Measurements from ENCODE around the gene PLEKHD1.

Gene PLEKHD1

DNA sequence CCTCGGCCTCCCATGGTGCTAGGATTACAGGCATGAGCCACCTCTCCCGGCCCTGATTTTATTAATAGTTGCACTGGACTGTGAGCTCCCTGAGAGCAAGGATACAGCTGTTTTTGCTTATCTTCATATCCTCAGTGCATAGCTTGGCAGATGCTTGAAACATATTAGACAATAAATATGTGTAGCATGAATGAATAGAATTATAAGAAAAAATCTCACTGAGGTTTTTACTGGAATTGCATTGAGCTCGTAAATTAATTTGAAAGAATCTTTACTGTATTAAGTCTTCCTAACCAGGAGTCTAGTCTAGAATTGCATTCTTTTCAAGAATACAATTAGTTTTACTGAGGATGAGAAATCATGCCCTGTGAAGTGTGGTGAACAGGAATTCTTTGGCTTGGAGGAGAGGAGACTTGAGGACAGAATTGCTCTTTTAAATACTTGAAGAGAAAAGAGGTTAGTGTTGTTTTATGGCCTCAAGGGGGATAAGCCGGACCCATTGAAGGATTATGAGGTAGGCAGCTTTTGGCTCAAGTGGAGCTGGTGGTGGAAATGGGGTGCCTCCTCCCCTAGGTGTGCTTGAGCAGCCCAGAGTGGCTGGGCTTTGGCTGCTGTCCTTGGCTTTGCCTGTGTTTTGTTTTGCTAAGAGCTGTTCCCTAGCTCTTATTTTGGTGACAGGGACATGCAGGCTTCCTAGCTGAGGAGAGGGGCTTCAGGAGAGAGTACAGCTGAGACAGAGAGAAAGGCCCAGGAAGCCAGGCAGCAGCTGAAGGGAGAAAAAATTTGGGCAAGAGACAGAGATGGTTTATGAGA lies 34.0 kb downstream of the PLEKHD1 start:
- TF ChIP-seq, protein P1, sequence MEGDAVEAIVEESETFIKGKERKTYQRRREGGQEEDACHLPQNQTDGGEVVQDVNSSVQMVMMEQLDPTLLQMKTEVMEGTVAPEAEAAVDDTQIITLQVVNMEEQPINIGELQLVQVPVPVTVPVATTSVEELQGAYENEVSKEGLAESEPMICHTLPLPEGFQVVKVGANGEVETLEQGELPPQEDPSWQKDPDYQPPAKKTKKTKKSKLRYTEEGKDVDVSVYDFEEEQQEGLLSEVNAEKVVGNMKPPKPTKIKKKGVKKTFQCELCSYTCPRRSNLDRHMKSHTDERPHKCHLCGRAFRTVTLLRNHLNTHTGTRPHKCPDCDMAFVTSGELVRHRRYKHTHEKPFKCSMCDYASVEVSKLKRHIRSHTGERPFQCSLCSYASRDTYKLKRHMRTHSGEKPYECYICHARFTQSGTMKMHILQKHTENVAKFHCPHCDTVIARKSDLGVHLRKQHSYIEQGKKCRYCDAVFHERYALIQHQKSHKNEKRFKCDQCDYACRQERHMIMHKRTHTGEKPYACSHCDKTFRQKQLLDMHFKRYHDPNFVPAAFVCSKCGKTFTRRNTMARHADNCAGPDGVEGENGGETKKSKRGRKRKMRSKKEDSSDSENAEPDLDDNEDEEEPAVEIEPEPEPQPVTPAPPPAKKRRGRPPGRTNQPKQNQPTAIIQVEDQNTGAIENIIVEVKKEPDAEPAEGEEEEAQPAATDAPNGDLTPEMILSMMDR (IDR thresholded peaks at IDR 0.05; ENCODE audit: insufficient read depth, low read depth, low read length, missing control alignments): no peak
- H3K4me3 ChIP-seq (ENCODE audit: low read length): no peak overlapping the region
- DNase-seq (ENCODE audit: low read depth): no peak

- DNase-seq (ENCODE audit: low read depth): peak; percentile 22
- TF ChIP-seq, protein P1 (IDR thresholded peaks at IDR 0.05; ENCODE audit: insufficient read depth, low read depth, low read length, missing control alignments): no peak
- no peak overlapping the region for H3K4me3 ChIP-seq (ENCODE audit: low read length)
Measured at GRCh38 chr14:69519204-69520100, 34.9 kb downstream of the PLEKHD1 start.

GRCh38 chr14:69522026-69522425 lies 37.5 kb downstream of the PLEKHD1 start:
- no peak for DNase-seq (ENCODE audit: low read depth)

DNA sequence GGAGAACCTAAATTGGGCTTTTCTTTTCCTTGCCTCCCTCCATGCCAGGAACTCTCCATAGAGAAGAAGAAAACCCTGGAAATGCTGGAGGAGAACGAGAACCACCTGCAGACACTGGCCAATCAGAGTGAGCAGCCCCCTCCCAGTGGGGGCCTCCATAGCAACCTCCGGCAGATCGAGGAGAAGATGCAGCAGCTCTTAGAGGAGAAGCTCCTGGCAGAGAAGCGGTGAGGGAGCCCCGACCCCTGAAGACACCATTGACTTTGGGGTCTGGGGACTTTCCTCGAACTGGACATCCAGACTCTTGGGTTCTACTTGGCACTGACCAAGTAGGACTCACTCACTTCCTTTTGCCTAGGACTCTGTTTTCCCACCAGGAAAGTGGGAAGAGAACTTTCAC lies 41.4 kb downstream of the PLEKHD1 start:
- no peak overlapping the region for H3K4me3 ChIP-seq (ENCODE audit: low read length)
- TF ChIP-seq, protein P1 (IDR thresholded peaks at IDR 0.05; ENCODE audit: insufficient read depth, low read depth, low read length, missing control alignments): no peak
- DNase-seq (ENCODE audit: low read depth): no peak

More at GRCh38 chr14:69522026-69522425, 37.5 kb downstream of the PLEKHD1 start:
- TF ChIP-seq, protein P1 (IDR thresholded peaks at IDR 0.05; ENCODE audit: insufficient read depth, low read depth, low read length, missing control alignments): no peak
- H3K4me3 ChIP-seq (ENCODE audit: low read length): no peak overlapping the region

- DNase-seq (ENCODE audit: low read depth): no peak
- TF ChIP-seq, protein P1 (IDR thresholded peaks at IDR 0.05; ENCODE audit: insufficient read depth, low read depth, low read length, missing control alignments): no peak
- H3K4me3 ChIP-seq (ENCODE audit: low read length): no peak overlapping the region
Measured at GRCh38 chr14:69527635-69528034, 43.1 kb downstream of the PLEKHD1 start.

DNA sequence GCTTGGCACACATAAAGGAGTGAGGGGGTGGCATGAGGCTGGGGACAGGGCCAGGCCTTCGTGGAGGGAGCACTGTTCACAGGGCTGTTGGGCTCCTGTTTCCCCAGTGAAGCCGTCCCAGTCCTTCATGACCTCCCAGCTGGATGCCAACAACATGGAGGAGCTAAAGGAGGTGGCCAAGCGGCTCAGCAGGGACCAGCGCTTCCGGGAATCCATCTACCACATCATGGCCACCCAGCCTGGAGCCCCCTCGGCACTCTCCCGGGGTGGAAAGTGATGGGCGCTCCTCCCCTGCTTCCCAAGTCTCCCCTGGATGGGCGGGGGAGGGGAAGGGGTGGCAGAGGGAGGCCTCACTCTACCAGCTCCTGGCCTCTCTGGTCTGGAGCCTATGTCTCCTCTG lies 43.6 kb downstream of the PLEKHD1 start:
- no peak overlapping the region for H3K4me3 ChIP-seq (ENCODE audit: low read length)
- DNase-seq (ENCODE audit: low read depth): no peak
- TF ChIP-seq, protein P1 (IDR thresholded peaks at IDR 0.05; ENCODE audit: insufficient read depth, low read depth, low read length, missing control alignments): no peak

Data from epithelial cell of esophagus (primary cell).